ENCODE data around the gene DUOXA1. TPM values are rescaled to one million over a fixed set of nuclear protein-coding genes. Genes with fewer than 3 reads are reported as not detected.

The DUOXA1 gene
- total and polyA plus RNA-seq, 2 experiments from 2014 or later, result not detected

- no peak for TF ChIP-seq ZNF462 (CRISPR knock-in tag; IDR thresholded peaks at IDR 0.05)
- no peak for TF ChIP-seq EZH2phosphoT487 (IDR thresholded peaks at IDR 0.05; ENCODE audit: unreplicated experiment)
- no peak for TF ChIP-seq ZNF114 (CRISPR knock-in tag; IDR thresholded peaks at IDR 0.05)
Observed at GRCh38 chr15:45126535-45127158, 3.0 kb downstream of the DUOXA1 start (continued).

- H2AFZ ChIP-seq, result no peak overlapping the region
- TF ChIP-seq STAT1 (IDR thresholded peaks at IDR 0.05; ENCODE audit: unreplicated experiment) (no peak), NANOG (IDR thresholded peaks at IDR 0.05; ENCODE audit: borderline replicate concordance) (no peak), POLR2AphosphoS5 (IDR thresholded peaks at IDR 0.05; ENCODE audit: low read depth) (no peak), ETS1 (IDR thresholded peaks at IDR 0.05) (no peak), CTCF (conservative IDR thresholded peaks at IDR 0.05; ENCODE audit: low read depth in 2 of 2) (no peak), EZH2 (IDR thresholded peaks at IDR 0.05; ENCODE audit: low read depth, unreplicated experiment) (no peak)
- no peaks in the 10 kb centered on the region for H3K36me3 Mint-ChIP-seq (ENCODE audit: low read depth)
- H3K79me2 ChIP-seq (replicated peaks; ENCODE audit: insufficient read depth), result no peaks in the 10 kb centered on the region
- H3K4me3 ChIP-seq, result no peak overlapping the region
- H3F3A ChIP-seq (replicated peaks; ENCODE audit: low read depth), result no peaks in the 10 kb centered on the region
- H3K9me2 ChIP-seq (ENCODE audit: insufficient read depth), result no peaks in the 10 kb centered on the region
- ATAC-seq (no peak), DNase-seq (ENCODE audit: low spot score) (no peak)
- no peaks in the 10 kb centered on the region for H3K9me3 Mint-ChIP-seq
- H3K4me2 ChIP-seq, result no peak overlapping the region
- H3K4me1 Mint-ChIP-seq, result 0 out of 3 replicates have a peak, but pooled peaks cover 1% of the 10 kb centered on the region
- H3K27ac ChIP-seq (ENCODE audit: low read depth), result no peak overlapping the region
- H3K27me3 Mint-ChIP-seq (ENCODE audit: insufficient read depth, low read depth, poor library complexity), result peaks cover 33% of the 10 kb centered on the region
- H3K27ac Mint-ChIP-seq, result no peak overlapping the region
- H3K4me1 ChIP-seq (ENCODE audit: insufficient read depth), result peaks cover 3% of the 10 kb centered on the region; the same call in 1 of the 2 replicates
- H3K36me3 ChIP-seq (ENCODE audit: insufficient read depth), result no peaks in the 10 kb centered on the region
- H3K4me3 Mint-ChIP-seq, result no peak overlapping the region
- peaks cover 92% of the 10 kb centered on the region for H3K27me3 ChIP-seq (ENCODE audit: insufficient read depth)
- H4K20me1 ChIP-seq (replicated peaks; ENCODE audit: insufficient read depth), result no peaks in the 10 kb centered on the region; the same call in 1 of the 2 replicates
Observed at GRCh38 chr15:45123397-45123796, 6.3 kb downstream of the DUOXA1 start.
